Parathyroid adenoma (tissue), 2 donors: Measurements from ENCODE around the gene IL12B.
"Not testable (repeated sequence)": the region's sequence is repeated elsewhere in the genome, so short reads cannot be mapped to it uniquely, and the experiment has no call there.

Experiments
- H2AFZ ChIP-seq: fragments of 300-600 bp; sonication (generic); one replicate; pipeline ENCODE4 v1.7.0; 2017; ENCODE audit warnings: antibody characterized with exemption, mild to moderate bottlenecking
- H3K27ac ChIP-seq: fragments of 300-600 bp; sonication (generic); one replicate; pipeline ENCODE4 v1.7.0; 2017
- H3K27me3 ChIP-seq: fragments of 300-600 bp; sonication (generic); one replicate; pipeline ENCODE4 v1.7.0; 2017; ENCODE audit warnings: low read length; ENCODE audit not compliant: control insufficient read depth, insufficient read depth
- H3K36me3 ChIP-seq: fragments of 300-600 bp; sonication (generic); one replicate; pipeline ENCODE4 v1.7.0; 2017; ENCODE audit warnings: low read length; ENCODE audit not compliant: control insufficient read depth, insufficient read depth
- H3K4me1 ChIP-seq: fragments of 300-600 bp; sonication (generic); one replicate; pipeline ENCODE4 v1.7.0; 2017; ENCODE audit warnings: control low read depth
- H3K4me2 ChIP-seq: fragments of 300-600 bp; sonication (generic); one replicate; pipeline ENCODE4 v1.7.0; 2017; ENCODE audit warnings: low read length
- H3K4me3 ChIP-seq: fragments of 300-600 bp; sonication (generic); one replicate; pipeline ENCODE4 v1.7.0; 2017; ENCODE audit warnings: low read depth, low read length
- H3K79me2 ChIP-seq: fragments of 300-600 bp; sonication (generic); one replicate; pipeline ENCODE4 v1.7.0; 2017; ENCODE audit warnings: control low read depth
- H3K9ac ChIP-seq: fragments of 300-600 bp; sonication (generic); one replicate; pipeline ENCODE4 v1.7.0; 2017; ENCODE audit warnings: mild to moderate bottlenecking
- H3K9me3 ChIP-seq: fragments of 300-600 bp; sonication (generic); one replicate; pipeline ENCODE4 v1.7.0; 2017; ENCODE audit warnings: low read length; ENCODE audit not compliant: control insufficient read depth
- TF ChIP-seq, protein P1 (sequence below): fragments of 300-600 bp; sonication (generic); IDR thresholded peaks from one replicate; pipeline ENCODE4 v1.7.0; 2017; ENCODE audit warnings: antibody characterized with exemption, mild to moderate bottlenecking
- donor health status: primary hyperparathyroidism.

IL12B gene

DNA sequence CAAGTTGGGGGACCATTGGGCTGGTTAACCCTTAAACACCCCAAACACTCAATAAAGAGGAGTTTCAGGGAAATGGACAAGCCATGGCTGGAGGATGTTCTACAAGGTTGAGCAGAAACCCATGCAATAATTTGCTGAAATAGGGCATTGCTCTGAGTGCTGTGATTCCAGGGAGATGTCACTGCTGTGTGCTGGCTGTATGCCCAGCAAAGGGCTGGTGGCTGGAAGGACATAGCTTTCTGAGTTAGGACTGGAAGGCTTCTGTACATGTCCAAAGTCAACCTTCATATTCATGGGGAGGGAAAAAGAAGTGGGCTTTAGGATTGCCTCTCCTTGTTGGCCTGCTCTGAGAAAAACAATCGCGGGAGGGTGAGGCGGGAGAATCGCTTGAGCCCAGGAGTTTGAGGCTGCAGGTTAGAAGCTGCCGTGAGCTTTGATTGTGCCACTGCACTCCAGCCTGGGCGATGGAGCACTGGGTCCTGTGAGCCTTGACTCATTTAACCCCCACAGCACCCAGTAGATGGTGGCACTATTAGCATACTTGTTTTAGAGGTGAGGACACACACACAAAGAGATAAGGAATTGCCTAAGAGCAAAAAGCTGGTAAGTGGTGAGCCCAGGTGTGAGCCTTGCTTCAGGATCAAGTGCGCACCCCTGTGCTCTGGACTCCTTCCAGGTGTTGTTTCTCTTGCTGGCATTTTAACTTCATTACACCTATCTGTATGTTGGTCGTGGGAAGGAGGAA lies 20.4 kb downstream of the IL12B start:
- no peak overlapping the region for H3K4me3 ChIP-seq
- H3K27ac ChIP-seq, result no peak overlapping the region
- TF ChIP-seq, protein P1, sequence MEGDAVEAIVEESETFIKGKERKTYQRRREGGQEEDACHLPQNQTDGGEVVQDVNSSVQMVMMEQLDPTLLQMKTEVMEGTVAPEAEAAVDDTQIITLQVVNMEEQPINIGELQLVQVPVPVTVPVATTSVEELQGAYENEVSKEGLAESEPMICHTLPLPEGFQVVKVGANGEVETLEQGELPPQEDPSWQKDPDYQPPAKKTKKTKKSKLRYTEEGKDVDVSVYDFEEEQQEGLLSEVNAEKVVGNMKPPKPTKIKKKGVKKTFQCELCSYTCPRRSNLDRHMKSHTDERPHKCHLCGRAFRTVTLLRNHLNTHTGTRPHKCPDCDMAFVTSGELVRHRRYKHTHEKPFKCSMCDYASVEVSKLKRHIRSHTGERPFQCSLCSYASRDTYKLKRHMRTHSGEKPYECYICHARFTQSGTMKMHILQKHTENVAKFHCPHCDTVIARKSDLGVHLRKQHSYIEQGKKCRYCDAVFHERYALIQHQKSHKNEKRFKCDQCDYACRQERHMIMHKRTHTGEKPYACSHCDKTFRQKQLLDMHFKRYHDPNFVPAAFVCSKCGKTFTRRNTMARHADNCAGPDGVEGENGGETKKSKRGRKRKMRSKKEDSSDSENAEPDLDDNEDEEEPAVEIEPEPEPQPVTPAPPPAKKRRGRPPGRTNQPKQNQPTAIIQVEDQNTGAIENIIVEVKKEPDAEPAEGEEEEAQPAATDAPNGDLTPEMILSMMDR, result no peak
- peaks cover 4% of the 10 kb centered on the region for H3K4me1 ChIP-seq
- H3K79me2 ChIP-seq, result no peaks in the 10 kb centered on the region
- peak overlapping the region; percentile 89 for H2AFZ ChIP-seq
- no peak overlapping the region for H3K9ac ChIP-seq
- H3K36me3 ChIP-seq, result no peaks in the 10 kb centered on the region
- H3K4me2 ChIP-seq, result peak overlapping the region; percentile 30
- no peaks in the 10 kb centered on the region for H3K27me3 ChIP-seq
- no peaks in the 10 kb centered on the region for H3K9me3 ChIP-seq

DNA sequence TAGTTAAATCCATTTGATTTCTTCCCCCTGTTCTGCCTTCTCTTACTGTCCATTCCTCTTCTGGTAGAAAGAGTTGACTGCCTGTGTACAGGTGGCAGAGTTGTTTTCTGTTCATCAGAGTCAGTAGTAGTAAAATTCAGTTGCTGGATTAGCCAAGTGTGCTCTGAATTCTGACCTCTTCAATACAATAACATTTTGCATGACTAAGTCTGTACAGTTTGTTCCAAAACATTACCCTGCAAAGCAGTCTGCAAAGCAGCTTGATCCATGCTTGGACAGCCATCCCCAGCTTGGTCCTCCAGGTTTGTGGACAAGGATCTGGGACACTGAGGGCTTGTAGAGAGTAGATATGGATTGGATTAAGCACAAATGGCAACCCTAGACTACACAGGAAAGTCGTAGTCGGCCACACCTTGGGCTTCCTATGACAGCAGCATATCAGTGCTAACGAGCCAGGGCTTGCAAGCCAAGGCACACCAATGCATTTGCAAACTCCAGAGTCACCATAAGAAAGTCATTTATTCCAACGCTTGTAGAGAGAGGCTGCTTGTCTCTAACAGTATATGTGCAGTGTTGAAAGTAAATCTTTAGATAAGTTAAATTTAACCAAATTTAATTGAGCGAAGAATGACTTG lies 25.2 kb downstream of the IL12B start:
- Histone ChIP-seq H2AFZ (no peak overlapping the region), H3K27ac (no peak overlapping the region), H3K4me3 (no peak overlapping the region), H3K4me2 (no peak overlapping the region), H3K27me3 (no peaks in the 10 kb centered on the region), H3K4me1 (no peaks in the 10 kb centered on the region), H3K9me3 (no peaks in the 10 kb centered on the region), H3K79me2 (no peaks in the 10 kb centered on the region), H3K9ac (no peak overlapping the region), H3K36me3 (no peaks in the 10 kb centered on the region)
- TF ChIP-seq, protein P1, result no peak

DNA sequence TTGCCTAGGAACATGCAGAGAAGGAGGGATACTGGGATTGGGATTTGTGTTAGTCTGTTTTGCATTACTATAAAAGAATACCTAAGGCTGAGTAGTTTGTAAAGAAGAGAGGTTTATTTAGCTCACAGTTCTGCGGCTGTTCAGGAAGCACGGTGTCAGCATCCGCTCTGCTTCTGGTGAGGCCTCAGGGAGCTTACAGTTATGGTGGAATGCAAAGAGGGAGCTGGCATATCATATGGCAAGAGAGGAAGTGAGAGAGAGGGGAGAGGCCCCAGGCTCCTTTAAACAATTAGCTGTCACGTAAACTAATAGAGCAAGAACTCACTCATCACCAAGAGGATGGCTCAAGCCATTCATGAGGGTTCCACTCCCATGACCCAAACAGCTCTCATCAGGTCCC lies 27.0 kb downstream of the IL12B start:
- no peak overlapping the region for H3K9ac ChIP-seq
- H3K27ac ChIP-seq, result no peak overlapping the region
- H3K4me3 ChIP-seq, result no peak overlapping the region
- no peaks in the 10 kb centered on the region for H3K27me3 ChIP-seq
- no peaks in the 10 kb centered on the region for H3K79me2 ChIP-seq
- TF ChIP-seq, protein P1, result no peak
- no peak overlapping the region for H2AFZ ChIP-seq
- H3K9me3 ChIP-seq, result no peaks in the 10 kb centered on the region
- H3K4me1 ChIP-seq, result no peaks in the 10 kb centered on the region
- H3K4me2 ChIP-seq, result no peak overlapping the region
- no peaks in the 10 kb centered on the region for H3K36me3 ChIP-seq

GRCh38 chr5:159301929-159302860 lies 28.1 kb downstream of the IL12B start:
- not testable (repeated sequence) for H3K79me2 ChIP-seq

DNA sequence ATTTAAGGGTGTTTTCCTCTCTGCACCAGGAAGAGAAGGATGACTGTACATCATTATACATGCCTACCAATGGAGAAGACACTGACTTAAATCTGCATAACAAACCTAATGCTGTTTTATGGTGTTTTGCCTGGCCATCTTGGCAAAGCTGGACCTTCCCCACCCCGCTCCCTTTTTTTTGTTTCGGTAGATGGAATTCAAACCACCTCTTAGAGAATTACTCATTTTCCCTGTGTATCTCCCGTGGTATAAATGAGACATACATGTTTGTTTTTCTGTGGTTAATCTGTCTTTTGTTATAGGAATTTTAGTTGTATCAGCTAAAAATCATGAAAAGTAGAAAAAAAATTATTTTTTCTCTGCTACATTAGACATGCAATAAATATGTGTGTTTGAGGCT lies 28.8 kb downstream of the IL12B start:
- Histone ChIP-seq H3K9ac (no peak overlapping the region), H3K27me3 (no peaks in the 10 kb centered on the region), H2AFZ (no peak overlapping the region), H3K9me3 (no peaks in the 10 kb centered on the region), H3K36me3 (no peaks in the 10 kb centered on the region), H3K4me2 (no peak overlapping the region), H3K4me3 (no peak overlapping the region), H3K79me2 (no peaks in the 10 kb centered on the region), H3K4me1 (no peaks in the 10 kb centered on the region), H3K27ac (no peak overlapping the region)
- TF ChIP-seq, protein P1, result no peak

More at GRCh38 chr5:159301929-159302860, 28.1 kb downstream of the IL12B start:
- H2AFZ ChIP-seq, H3K4me2 ChIP-seq, H3K27ac ChIP-seq, H3K36me3 ChIP-seq, H3K9ac ChIP-seq, H3K4me3 ChIP-seq, H3K4me1 ChIP-seq, H3K27me3 ChIP-seq, H3K9me3 ChIP-seq: not testable (repeated sequence)

DNA sequence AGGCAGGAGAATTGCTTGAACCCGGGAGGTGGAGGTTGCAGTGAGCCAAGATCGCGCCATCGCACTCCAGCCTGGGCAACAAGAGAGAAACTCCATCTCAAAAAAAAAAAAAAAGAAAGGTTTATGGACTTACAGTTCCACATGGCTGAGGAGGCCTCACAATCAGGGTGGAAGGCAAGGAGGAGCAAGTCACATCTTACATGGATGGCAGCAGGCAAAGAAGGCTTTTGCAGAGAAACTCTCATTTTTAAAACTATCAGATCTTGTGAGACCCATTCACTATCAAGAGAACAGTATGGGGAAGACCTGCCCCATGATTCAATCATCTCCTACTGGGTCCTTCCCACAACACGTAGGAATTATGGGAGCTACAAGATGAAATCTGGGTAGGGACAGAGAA lies 33.0 kb downstream of the IL12B start:
- not testable (repeated sequence) for H3K36me3 ChIP-seq, H3K4me3 ChIP-seq, H2AFZ ChIP-seq, H3K27me3 ChIP-seq, H3K4me1 ChIP-seq, H3K79me2 ChIP-seq, H3K4me2 ChIP-seq, H3K9ac ChIP-seq, H3K27ac ChIP-seq, H3K9me3 ChIP-seq
